Esophagus muscularis mucosa (tissue), 4 donors: Measurements from ENCODE around the gene GGA2. TPM values are rescaled to one million over a fixed set of nuclear protein-coding genes. Genes with fewer than 3 reads are reported as not detected.
"Not testable (repeated sequence)": the region's sequence is repeated elsewhere in the genome, so short reads cannot be mapped to it uniquely, and the experiment has no call there.

Source experiments
- DNase-seq: peaks from one replicate; pipeline ENCODE4 v3.0.0-alpha.2; 2017; ENCODE audit errors: extremely low spot score
- H3K27ac ChIP-seq, 4 donors: fragments of 200-600 bp; sonication (generic); replicated peaks in 1 of 4; 1 replicate in 3 of 4; 2 replicates in 1 of 4; pipeline ENCODE4 v1.5.1; 2016 to 2019; ENCODE audit warnings: mild to moderate bottlenecking in 1 of 4
- H3K27me3 ChIP-seq, 4 donors: fragments of 200-600 bp; sonication (generic); one replicate each; pipeline versions ENCODE4 v1.5.1 to v1.6.0; 2016 to 2019
- H3K36me3 ChIP-seq, 4 donors: fragments of 200-600 bp; sonication (generic); one replicate each; pipeline ENCODE4 v1.5.1; 2016 to 2019
- H3K4me1 ChIP-seq, 4 donors: fragments of 200-600 bp; sonication (generic); one replicate each; pipeline ENCODE4 v1.5.1; 2016 to 2019
- H3K4me3 ChIP-seq, 4 donors: fragments of 200-600 bp; sonication (generic); 1 replicate in 2 of 4; 2 replicates in 2 of 4; pipeline ENCODE4 v1.5.1; 2016 to 2019; ENCODE audit warnings: mild to moderate bottlenecking in 4 of 4, moderate library complexity in 1 of 4
- H3K9me3 ChIP-seq, 4 donors: fragments of 200-600 bp; sonication (generic); 1 replicate in 3 of 4; 2 replicates in 1 of 4; pipeline ENCODE4 v1.5.1; 2016 to 2019
- EP300 ChIP-seq: sonication (generic); formaldehyde crosslinking; IDR thresholded peaks from one replicate; pipeline ENCODE4 v1.6.1; 2017; ENCODE audit warnings: antibody characterized with exemption
- POLR2A ChIP-seq: fragments of 450-650 bp; IDR thresholded peaks from one replicate; pipeline ENCODE4 v1.6.1; 2017; ENCODE audit warnings: antibody characterized with exemption, moderate library complexity, mild to moderate bottlenecking, low read depth
- POLR2AphosphoS5 ChIP-seq, 2 donors: sonication (generic); formaldehyde crosslinking; IDR thresholded peaks; one replicate each; pipeline ENCODE4 v1.6.1; 2017; ENCODE audit warnings: antibody characterized with exemption in 2 of 2
- WGBS: methylation state at CpG from one replicate; pipeline ENCODE4 v1.1.5; 2018; 5-methylcytosine and 5-hydroxymethylcytosine counted together
- intact Hi-C: fragments of 100-400 bp; cut with DNase I; formaldehyde crosslinking; loops from one replicate; pipeline ENCODE4 v1.15.1; 2023
- total RNA-seq, 4 donors: library from RNA; depleted of rRNA; stranded (reverse); fragments of >200 nt; gene quantifications; one replicate each; pipeline versions ENCODE4 v1.1.0 to v1.2.1, GENCODE V29; 2016
- TF ChIP-seq, protein P1 (sequence below), 3 experiments: fragments of 200-600 bp in 2 of 3; fragments of 450-650 bp in 1 of 3; sonication (generic) in 2 of 3; IDR thresholded peaks; one replicate each; pipeline ENCODE4 v1.5.1; 2017 to 2019; ENCODE audit warnings: antibody characterized with exemption in 3 of 3, mild to moderate bottlenecking in 2 of 3, moderate library complexity in 1 of 3

Gene GGA2
- total RNA-seq, 4 donors from 2014 or later = 20.3 to 37.3 (median 23.0) TPM

DNA sequence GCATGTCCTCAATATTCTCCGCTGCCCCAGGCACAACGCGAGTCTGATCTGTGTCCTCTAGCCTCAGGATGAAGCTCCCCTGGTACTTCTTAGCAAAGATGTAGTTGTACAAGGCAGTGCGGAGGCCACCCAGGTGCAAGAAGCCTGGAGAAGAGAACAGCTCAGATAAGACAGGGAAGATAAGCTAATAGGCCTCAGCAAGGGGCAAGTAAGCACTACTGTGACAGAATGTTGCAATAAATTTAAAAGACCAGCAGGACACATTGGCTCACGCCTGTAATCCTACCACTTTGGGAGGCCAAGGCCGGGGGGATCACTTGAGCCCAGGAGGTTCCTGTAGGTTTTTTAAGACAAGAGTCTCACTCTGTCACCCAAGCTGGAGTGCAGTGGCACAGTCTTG is 41.9 kb upstream of the GGA2 start:
- DNase-seq = no peak
- Histone ChIP-seq H3K4me3 (no peak overlapping the region), H3K27me3 (no peaks in the 10 kb centered on the region), H3K9me3 (no peaks in the 10 kb centered on the region), H3K27ac (no peak overlapping the region), H3K4me1 (peaks cover 4 to 12% (median 10%) of the 10 kb centered on the region in 4 donors), H3K36me3 (peaks cover 47 to 65% (median 57%) of the 10 kb centered on the region in 4 donors)
- intact Hi-C loops = no loop called here
- 74% methylated on average over 6 of the region's 6 CpGs for WGBS
- TF ChIP-seq POLR2AphosphoS5 (IDR thresholded peaks at IDR 0.05) (no peak), POLR2A (no peak), EP300 (no peak)
- TF ChIP-seq, protein P1, sequence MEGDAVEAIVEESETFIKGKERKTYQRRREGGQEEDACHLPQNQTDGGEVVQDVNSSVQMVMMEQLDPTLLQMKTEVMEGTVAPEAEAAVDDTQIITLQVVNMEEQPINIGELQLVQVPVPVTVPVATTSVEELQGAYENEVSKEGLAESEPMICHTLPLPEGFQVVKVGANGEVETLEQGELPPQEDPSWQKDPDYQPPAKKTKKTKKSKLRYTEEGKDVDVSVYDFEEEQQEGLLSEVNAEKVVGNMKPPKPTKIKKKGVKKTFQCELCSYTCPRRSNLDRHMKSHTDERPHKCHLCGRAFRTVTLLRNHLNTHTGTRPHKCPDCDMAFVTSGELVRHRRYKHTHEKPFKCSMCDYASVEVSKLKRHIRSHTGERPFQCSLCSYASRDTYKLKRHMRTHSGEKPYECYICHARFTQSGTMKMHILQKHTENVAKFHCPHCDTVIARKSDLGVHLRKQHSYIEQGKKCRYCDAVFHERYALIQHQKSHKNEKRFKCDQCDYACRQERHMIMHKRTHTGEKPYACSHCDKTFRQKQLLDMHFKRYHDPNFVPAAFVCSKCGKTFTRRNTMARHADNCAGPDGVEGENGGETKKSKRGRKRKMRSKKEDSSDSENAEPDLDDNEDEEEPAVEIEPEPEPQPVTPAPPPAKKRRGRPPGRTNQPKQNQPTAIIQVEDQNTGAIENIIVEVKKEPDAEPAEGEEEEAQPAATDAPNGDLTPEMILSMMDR (IDR thresholded peaks at IDR 0.05) = no peak

DNA sequence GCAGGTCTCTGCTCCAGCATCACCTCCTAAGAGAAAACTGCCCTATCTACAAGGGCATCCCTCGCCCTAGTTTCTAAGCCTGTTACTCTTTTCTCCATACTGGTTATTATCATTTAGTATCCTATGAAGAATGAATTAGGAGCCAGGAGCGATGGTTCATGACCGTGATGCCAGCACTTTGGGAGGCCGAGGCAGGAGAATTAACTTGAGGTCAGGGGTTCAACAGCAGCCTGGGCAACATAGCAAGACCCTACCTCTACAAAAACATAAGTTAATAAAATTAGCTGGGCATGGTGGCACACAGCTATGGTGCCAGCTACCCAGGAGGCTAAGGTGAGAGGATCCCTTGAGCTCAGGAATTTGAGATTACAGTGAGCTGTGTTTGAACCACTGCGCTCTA is 39.6 kb upstream of the GGA2 start:
- Histone ChIP-seq H3K36me3 (peaks cover 47 to 87% (median 78%) of the 10 kb centered on the region in 4 donors), H3K27ac (no peak overlapping the region), H3K9me3 (no peaks in the 10 kb centered on the region), H3K4me3 (no peak overlapping the region), H3K27me3 (no peaks in the 10 kb centered on the region), H3K4me1 (no peaks in the 10 kb centered on the region)
- intact Hi-C loops = no loop called here
- WGBS = 99% methylated on average over 5 of the region's 5 CpGs
- TF ChIP-seq, protein P1 (IDR thresholded peaks at IDR 0.05) = no peak
- TF ChIP-seq EP300 = no peak
- TF ChIP-seq POLR2AphosphoS5 (IDR thresholded peaks at IDR 0.05) = no peak
- no peak for TF ChIP-seq POLR2A
- no peak for DNase-seq

DNA sequence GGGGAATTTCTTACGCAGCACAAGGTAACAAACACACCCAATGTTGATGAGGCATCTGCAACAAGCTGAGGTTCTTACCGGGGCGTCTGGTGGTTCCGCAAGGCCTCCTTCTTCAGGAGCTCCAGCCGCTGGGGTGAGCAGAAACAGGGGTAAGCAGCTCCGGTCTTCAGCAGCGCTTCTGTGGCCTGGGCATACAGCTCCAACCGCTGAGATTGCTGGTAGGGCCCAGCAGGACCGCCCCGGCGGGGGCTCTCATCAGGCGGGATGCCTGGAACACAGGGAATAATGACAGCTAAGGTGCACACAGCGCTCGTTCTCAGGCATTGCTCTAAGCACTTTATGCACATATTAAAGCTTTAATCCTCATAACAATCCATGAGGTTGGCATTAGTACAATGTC is 34.1 kb upstream of the GGA2 start:
- Histone ChIP-seq H3K4me1 (no peaks in the 10 kb centered on the region), H3K27me3 (no peaks in the 10 kb centered on the region), H3K36me3 (peaks cover 39 to 99% (median 87%) of the 10 kb centered on the region in 4 donors), H3K4me3 (no peak overlapping the region), H3K27ac (no peak overlapping the region), H3K9me3 (no peaks in the 10 kb centered on the region)
- TF ChIP-seq, protein P1 (IDR thresholded peaks at IDR 0.05) = no peak
- TF ChIP-seq POLR2AphosphoS5 (IDR thresholded peaks at IDR 0.05) (no peak), POLR2A (no peak), EP300 (no peak)
- WGBS = 97% methylated on average over 14 of the region's 14 CpGs
- intact Hi-C loops = no loop called here
- DNase-seq = no peak

DNA sequence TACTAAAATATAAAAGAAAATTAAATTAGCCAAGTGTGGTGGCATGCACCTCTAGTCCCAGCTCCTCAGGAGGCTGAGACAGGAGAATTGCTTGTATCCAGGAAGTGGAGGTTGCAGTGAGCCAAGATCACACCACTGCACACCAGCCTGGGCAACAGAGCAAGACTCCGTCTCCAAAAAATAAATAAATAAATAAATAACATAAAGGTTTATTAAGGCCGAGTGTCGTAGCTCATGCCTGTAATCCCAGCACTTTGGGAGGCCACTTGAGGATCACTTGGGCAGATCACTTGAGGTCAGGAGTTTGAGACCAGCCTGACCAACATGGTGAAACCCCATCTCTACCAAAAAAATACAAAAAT is 30.5 kb upstream of the GGA2 start:
- DNase-seq, intact Hi-C loops, H3K9me3 ChIP-seq, H3K27me3 ChIP-seq, H3K4me3 ChIP-seq, H3K27ac ChIP-seq, H3K4me1 ChIP-seq: not testable (repeated sequence)
- H3K36me3 ChIP-seq = peaks cover 34 to 92% (median 73%) of the 10 kb centered on the region in 4 donors
- WGBS = 91% methylated on average over 3 of the region's 3 CpGs

DNA sequence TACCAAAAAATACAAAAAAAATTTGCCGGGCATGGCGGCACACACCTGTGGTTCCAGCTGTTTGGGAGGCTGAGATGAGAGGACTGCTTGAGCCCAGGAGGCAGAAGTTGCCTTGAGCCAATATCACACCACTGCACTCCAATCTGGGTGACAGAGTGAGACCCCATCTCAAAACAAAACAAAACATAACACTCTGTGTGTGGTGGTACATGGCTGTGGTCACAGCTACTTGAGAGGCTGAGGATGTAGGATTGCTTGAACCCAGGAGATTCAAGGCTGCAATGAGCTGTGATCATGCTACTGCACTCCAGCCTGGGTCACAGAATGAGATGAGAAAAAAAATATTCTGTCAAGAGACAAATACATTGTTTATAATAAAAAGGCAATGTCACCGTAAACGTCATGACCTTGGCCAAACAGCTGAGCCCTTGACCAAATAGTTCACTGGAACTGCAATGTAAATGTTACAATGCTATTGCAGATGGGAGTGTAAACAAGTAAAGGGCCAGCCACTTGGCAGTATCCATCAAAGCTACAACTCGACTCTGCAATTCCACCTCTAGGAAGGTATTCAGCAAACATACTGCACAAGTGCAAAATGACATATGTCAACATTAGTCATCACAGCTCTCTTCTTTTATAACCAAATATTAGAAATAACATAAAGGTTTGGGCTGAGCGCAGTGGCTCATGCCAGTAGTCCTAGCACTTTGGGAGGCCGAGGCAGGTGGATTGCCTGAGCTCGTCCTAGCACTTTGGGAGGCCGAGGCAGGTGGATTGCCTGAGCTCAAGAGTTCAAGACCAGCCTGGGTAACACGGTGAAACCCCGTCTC is 29.9 kb upstream of the GGA2 start:
- 94% methylated on average over 11 of the region's 11 CpGs for WGBS
- Histone ChIP-seq H3K27me3 (no peaks in the 10 kb centered on the region), H3K4me3 (no peak overlapping the region), H3K9me3 (no peaks in the 10 kb centered on the region), H3K27ac (no peak overlapping the region), H3K4me1 (no peaks in the 10 kb centered on the region), H3K36me3 (peaks cover 36 to 92% (median 71%) of the 10 kb centered on the region in 4 donors)
- no peak for DNase-seq
- TF ChIP-seq POLR2AphosphoS5 (IDR thresholded peaks at IDR 0.05) (no peak), POLR2A (no peak), EP300 (no peak)
- TF ChIP-seq, protein P1 (IDR thresholded peaks at IDR 0.05) = no peak
- intact Hi-C loops = no loop called here
